Stomach (tissue), 9 donors: ENCODE data around the gene CTH. TPM values are rescaled to one million over a fixed set of nuclear protein-coding genes. Genes with fewer than 3 reads are reported as not detected.
A peak's percentile ranks its signal among the peaks of the same experiment; 100 is the strongest.

ENCODE experiments used
- DNase-seq, 2 donors: peaks; one replicate each; pipeline versions ENCODE4 v3.0.0 to v3.0.0-alpha.2; 2013 to 2019
- H3K27ac ChIP-seq, 5 donors: fragments of 200-600 bp in 4 of 5; sonication (generic) in 4 of 5; one replicate each; pipeline ENCODE4 v1.5.1; 2013 to 2019; ENCODE audit warnings: mild to moderate bottlenecking in 1 of 5, moderate library complexity in 1 of 5
- H3K27me3 ChIP-seq, 3 donors: fragments of 200-600 bp; sonication (generic); one replicate each; pipeline ENCODE4 v1.5.1; 2017 to 2019; ENCODE audit warnings: mixed run types in 1 of 3
- H3K36me3 ChIP-seq, 4 donors: fragments of 200-600 bp; sonication (generic); 1 replicate in 3 of 4; 2 replicates in 1 of 4; pipeline ENCODE4 v1.5.1; 2016 to 2019
- H3K4me1 ChIP-seq, 4 donors: fragments of 200-600 bp; sonication (generic); one replicate each; pipeline ENCODE4 v1.5.1; 2016 to 2019
- H3K4me3 ChIP-seq, 4 donors: fragments of 200-600 bp; sonication (generic) in 3 of 4; one replicate each; pipeline ENCODE4 v1.5.1; 2016 to 2019; ENCODE audit warnings: mild to moderate bottlenecking in 1 of 4
- H3K9me3 ChIP-seq, 4 donors: fragments of 200-600 bp; sonication (generic); one replicate each; pipeline ENCODE4 v1.5.1; 2016 to 2019
- EP300 ChIP-seq: sonication (generic); formaldehyde crosslinking; IDR thresholded peaks from one replicate; pipeline ENCODE4 v1.6.1; 2017; ENCODE audit warnings: antibody characterized with exemption
- POLR2A ChIP-seq, 4 donors: fragments of 450-650 bp; IDR thresholded peaks; one replicate each; pipeline ENCODE4 v1.6.1; 2016; ENCODE audit warnings: antibody characterized with exemption in 4 of 4, control low read depth in 2 of 4, mild to moderate bottlenecking in 1 of 4, moderate library complexity in 1 of 4
- POLR2AphosphoS5 ChIP-seq, 3 donors: sonication (generic); formaldehyde crosslinking; IDR thresholded peaks; one replicate each; pipeline ENCODE4 v1.6.1; 2016; ENCODE audit warnings: antibody characterized with exemption in 3 of 3
- whole genome bisulfite sequencing, 5 donors: extraction: QIAGEN DNeasy Blood & Tissue Kit in 3 of 5; methylation state at CpG; one replicate each; pipeline versions ENCODE4 v1.1.5 to v1.1.7; 2013 to 2018; 5-methylcytosine and 5-hydroxymethylcytosine counted together
- intact Hi-C: fragments of 100-400 bp; cut with DNase I; formaldehyde crosslinking; loops from one replicate; pipeline ENCODE4 v1.15.1; 2023; ENCODE audit warnings: low total_unique reads
- polyA plus RNA-seq, 3 donors: library from polyadenylated mRNA; stranded (reverse); fragments of 200-250 nt; gene quantifications; one replicate each; pipeline ENCODE4 v1.2.3, GENCODE V29; 2013
- total RNA-seq, 5 donors: library from RNA; depleted of rRNA; stranded (reverse); fragments of >200 nt; gene quantifications; one replicate each; pipeline versions ENCODE4 v1.1.0 to v1.2.3, GENCODE V29; 2014 to 2016
- TF ChIP-seq, protein P1 (sequence below), 7 experiments: fragments of 450-650 bp in 4 of 7; fragments of 200-600 bp in 3 of 7; sonication (generic) in 3 of 7; IDR thresholded peaks; one replicate each; pipeline ENCODE4 v1.5.1; 2016 to 2019; ENCODE audit warnings: antibody characterized with exemption in 7 of 7, control low read depth in 2 of 7, mild to moderate bottlenecking in 1 of 7
- donor health status: healthy with polysubstance abuse.
- donor health status: Bipolar disorder and iron deficiency.
- donor health status: healthy.

Gene CTH
- total and polyA plus RNA-seq, 8 donors = 0.89 to 16.9 (median 5.6) TPM

DNA sequence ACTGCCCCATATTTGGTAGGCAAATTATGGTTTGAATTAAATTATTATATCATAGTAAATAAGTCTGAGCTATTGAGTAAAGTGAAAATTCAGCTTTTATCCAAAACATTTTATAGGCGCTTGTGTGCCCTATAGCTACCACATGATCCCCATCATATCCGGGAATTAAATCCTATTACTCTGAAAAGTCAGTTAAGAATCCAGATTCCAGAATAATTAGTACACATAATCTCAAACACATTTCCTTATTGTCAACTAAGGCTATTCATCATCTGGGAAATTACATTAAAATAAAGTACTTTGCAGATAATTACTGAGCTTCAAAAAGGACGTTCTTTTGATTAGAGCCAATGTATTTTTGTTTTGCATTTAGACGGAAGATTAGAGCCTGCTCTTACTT, 72.3 kb downstream of the CTH start:
- Histone ChIP-seq H3K36me3 (no peaks in the 10 kb centered on the region), H3K9me3 (no peaks in the 10 kb centered on the region), H3K4me3 (no peak overlapping the region), H3K27me3 (no peaks in the 10 kb centered on the region), H3K4me1 (peaks cover 0 to 15% (median 11%) of the 10 kb centered on the region in 4 donors), H3K27ac (no peak overlapping the region)
- WGBS, 5 donors = 87 to 93% (median 93%) methylated on average over 4 of the region's 4 CpGs
- TF ChIP-seq EP300 (no peak), POLR2A (IDR thresholded peaks at IDR 0.05) (no peak)
- DNase-seq = no peak
- intact Hi-C loops = no loop called here

DNA sequence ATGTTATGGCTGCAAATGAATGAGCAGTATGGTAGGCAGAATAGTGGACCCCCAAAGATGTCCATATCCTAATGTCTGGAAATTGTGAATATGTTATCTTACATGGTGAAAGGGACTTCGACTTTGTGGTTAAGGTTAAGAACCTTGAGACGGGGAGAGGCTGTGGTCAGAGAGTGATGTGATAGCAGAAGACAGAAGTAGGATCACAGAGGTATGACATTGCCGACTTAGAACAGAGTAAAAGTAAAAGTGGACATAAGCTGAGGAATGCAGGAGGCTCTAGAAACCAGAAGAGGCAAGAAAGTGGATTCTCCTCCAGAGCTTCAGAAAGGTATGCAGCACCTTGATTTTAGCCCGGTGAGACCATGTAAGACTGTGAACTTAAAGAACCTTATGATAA, 74.6 kb downstream of the CTH start:
- intact Hi-C loops = no loop called here
- no peak overlapping the region for H3K27ac ChIP-seq
- no peak for TF ChIP-seq EP300
- no peak for TF ChIP-seq POLR2AphosphoS5 (IDR thresholded peaks at IDR 0.05)
- no peak for TF ChIP-seq POLR2A (IDR thresholded peaks at IDR 0.05)
- TF ChIP-seq, protein P1, sequence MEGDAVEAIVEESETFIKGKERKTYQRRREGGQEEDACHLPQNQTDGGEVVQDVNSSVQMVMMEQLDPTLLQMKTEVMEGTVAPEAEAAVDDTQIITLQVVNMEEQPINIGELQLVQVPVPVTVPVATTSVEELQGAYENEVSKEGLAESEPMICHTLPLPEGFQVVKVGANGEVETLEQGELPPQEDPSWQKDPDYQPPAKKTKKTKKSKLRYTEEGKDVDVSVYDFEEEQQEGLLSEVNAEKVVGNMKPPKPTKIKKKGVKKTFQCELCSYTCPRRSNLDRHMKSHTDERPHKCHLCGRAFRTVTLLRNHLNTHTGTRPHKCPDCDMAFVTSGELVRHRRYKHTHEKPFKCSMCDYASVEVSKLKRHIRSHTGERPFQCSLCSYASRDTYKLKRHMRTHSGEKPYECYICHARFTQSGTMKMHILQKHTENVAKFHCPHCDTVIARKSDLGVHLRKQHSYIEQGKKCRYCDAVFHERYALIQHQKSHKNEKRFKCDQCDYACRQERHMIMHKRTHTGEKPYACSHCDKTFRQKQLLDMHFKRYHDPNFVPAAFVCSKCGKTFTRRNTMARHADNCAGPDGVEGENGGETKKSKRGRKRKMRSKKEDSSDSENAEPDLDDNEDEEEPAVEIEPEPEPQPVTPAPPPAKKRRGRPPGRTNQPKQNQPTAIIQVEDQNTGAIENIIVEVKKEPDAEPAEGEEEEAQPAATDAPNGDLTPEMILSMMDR (IDR thresholded peaks at IDR 0.05) = no peak
- H3K4me1 ChIP-seq = peaks cover 0 to 15% (median 11%) of the 10 kb centered on the region in 4 donors
- H3K9me3 ChIP-seq = no peaks in the 10 kb centered on the region
- H3K27me3 ChIP-seq = no peaks in the 10 kb centered on the region
- H3K4me3 ChIP-seq = no peak overlapping the region
- DNase-seq = no peak
- H3K36me3 ChIP-seq = no peaks in the 10 kb centered on the region
- 55 to 59% (median 57%) methylated on average over 4 of the region's 4 CpGs for WGBS, 5 donors

DNA sequence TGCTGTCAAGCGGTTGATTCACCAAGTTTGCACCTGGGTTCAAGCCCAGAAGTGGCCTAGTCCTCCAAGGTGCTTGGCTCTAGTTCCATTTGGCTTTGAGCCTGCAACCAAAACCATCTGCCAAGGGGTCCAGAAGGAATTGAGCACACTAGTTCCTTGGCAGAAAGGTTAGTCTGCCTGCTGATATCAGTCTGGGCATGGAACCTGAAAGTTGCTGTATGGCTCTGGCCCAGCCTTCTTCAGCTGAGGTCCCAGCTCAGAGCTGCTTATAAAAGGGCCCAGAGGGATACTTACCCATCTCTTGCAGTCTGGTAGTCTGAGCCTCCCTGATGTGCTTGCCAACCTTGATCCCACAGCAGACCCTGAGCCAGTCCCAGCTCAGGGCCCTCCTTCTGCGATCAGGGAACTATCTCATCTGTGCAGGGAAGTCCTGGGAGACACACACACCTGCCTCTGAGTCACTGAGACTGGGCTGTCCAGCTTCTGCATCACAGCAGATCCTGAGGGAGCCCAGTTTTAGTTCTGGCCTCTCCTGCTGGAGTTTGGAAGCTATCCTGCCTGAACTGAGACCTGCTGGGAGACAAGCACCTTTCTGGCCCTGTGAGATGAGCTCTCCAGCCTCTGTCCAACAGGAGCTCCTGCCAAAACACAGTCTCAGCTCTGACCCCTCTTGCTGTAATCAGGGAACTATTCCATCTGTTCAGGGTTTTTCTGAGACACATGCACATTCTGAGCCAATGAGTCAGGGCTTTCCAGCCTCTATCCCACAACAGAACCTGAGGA, 75.8 kb downstream of the CTH start:
- Histone ChIP-seq H3K4me1 (peaks cover 0 to 15% (median 11%) of the 10 kb centered on the region in 4 donors), H3K27ac (peak overlapping the region in 2 of 5 donors; percentile 2 to 60), H3K36me3 (no peaks in the 10 kb centered on the region), H3K9me3 (no peaks in the 10 kb centered on the region), H3K4me3 (no peak overlapping the region), H3K27me3 (no peaks in the 10 kb centered on the region)
- 53 to 91% (median 72%) methylated on average over 1 to 2 of the region's 2 CpGs for WGBS, 5 donors
- peak; percentile 39 to 65 for DNase-seq
- intact Hi-C loops = no loop called here
- TF ChIP-seq POLR2A (IDR thresholded peaks at IDR 0.05) (no peak), EP300 (no peak), POLR2AphosphoS5 (IDR thresholded peaks at IDR 0.05) (no peak)
- TF ChIP-seq, protein P1 (IDR thresholded peaks at IDR 0.05) = no peak

DNA sequence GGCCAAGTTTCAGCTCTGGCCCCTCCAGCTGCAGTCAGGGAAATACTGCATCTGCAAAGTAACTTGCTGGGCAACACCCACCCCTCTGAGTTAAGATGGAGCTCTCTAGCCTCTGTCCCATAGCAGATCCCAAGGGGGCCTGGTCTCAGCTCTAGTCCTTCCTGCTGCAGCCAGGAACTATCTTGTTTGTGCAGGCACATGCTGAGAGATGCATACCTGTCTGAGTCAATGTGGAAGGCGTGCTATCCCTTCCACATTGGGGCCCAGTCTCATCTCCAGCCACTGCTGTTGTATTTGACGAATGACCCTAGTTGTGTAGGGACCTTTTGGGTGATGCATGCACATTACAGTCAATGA, 76.4 kb downstream of the CTH start:
- peaks cover 0 to 15% (median 11%) of the 10 kb centered on the region in 4 donors for H3K4me1 ChIP-seq
- intact Hi-C loops = no loop called here
- TF ChIP-seq EP300 (no peak), POLR2A (IDR thresholded peaks at IDR 0.05) (no peak), POLR2AphosphoS5 (IDR thresholded peaks at IDR 0.05) (no peak)
- TF ChIP-seq, protein P1 (IDR thresholded peaks at IDR 0.05) = no peak
- H3K27me3 ChIP-seq = no peaks in the 10 kb centered on the region
- no peak for DNase-seq
- peak overlapping the region in 1 of 5 donors; percentile 2 for H3K27ac ChIP-seq
- no peak overlapping the region for H3K4me3 ChIP-seq
- no peaks in the 10 kb centered on the region for H3K36me3 ChIP-seq
- WGBS, 5 donors = 95 to 100% (median 95%) methylated on average over 2 of the region's 2 CpGs
- H3K9me3 ChIP-seq = no peaks in the 10 kb centered on the region
